HCT116 (cell line): ENCODE results near the gene TBXA2R. TPM values are rescaled to one million over a fixed set of nuclear protein-coding genes. Genes with fewer than 3 reads are reported as not detected.

Experiments used
- ATAC-seq: fragments of 200-7000 bp; cut with Tn5 transposase; 2 replicates; pipeline ENCODE4 v1.9.1; 2020; ENCODE audit warnings: mild to moderate bottlenecking, moderate library complexity
- BruUV-seq: library from RNA; stranded (reverse); fragments of 400-500 nt; replicated peaks from 2 replicates; lab custom pipeline; 2021; lab: Mats Ljungman, UMichigan
- CTCF ChIA-PET: fragments of 300-600 bp; sonication (Branson Sonifier 250); formaldehyde crosslinking; loops from one replicate; lab custom pipeline; 2021; ENCODE audit warnings: antibody characterized with exemption; lab: Charles Lee
- POLR2A ChIA-PET: fragments of 300-600, 350-600 bp; sonication (Branson Sonifier 250); formaldehyde crosslinking; loops from one replicate; lab custom pipeline; 2021; ENCODE audit warnings: antibody characterized with exemption; lab: Charles Lee
- RAD21 ChIA-PET, 2 experiments: fragments of 300-600 bp; sonication (Branson Sonifier 250); formaldehyde crosslinking; loops; one replicate each; lab custom pipeline; 2023; ENCODE audit warnings: low total read pairs in 2 of 2; ENCODE audit not compliant: uncharacterized antibody in 2 of 2, unreplicated experiment in 2 of 2, low non-redundant PET in 1 of 2; lab: Charles Lee
- DNase-seq: peaks from one replicate; pipeline ENCODE4 v3.0.0-alpha.2; 2010; ENCODE audit warnings: low read depth, low spot score
- H2AFZ ChIP-seq: fragments of 200-600 bp; shearing (Covaris generic), sonication (generic); 2 replicates; pipeline ENCODE4 v1.6.1; 2017; ENCODE audit warnings: low read depth, mixed run types, mixed read lengths, antibody characterized with exemption, low read length; ENCODE audit not compliant: poor library complexity, severe bottlenecking
- H3K27ac ChIP-seq: 2 replicates; pipeline ENCODE4 v1.5.1; 2012; ENCODE audit warnings: low read depth, low read length
- H3K27me3 ChIP-seq: fragments of 200-600 bp; sonication (generic); 2 replicates; pipeline ENCODE4 v1.6.1; 2016; ENCODE audit warnings: mixed run types, low read length, mixed read lengths; ENCODE audit not compliant: insufficient read depth
- H3K36me3 ChIP-seq, 2 experiments: fragments of 200-500 bp in 1 of 2; fragments of 200-600 bp in 1 of 2; sonication (Bioruptor generic) in 1 of 2; sonication (generic) in 1 of 2; 2 replicates each; pipeline versions ENCODE4 v1.5.1 to v1.6.1; 2014 to 2016; ENCODE audit warnings: low read length in 2 of 2, inconsistent platforms in 1 of 2, mixed read lengths in 1 of 2, mixed run types in 1 of 2; ENCODE audit not compliant: insufficient read depth in 2 of 2, control insufficient read depth in 1 of 2
- H3K4me1 ChIP-seq, 2 experiments: fragments of 200-600 bp in 1 of 2; sonication (generic) in 1 of 2; 2 replicates each; pipeline versions ENCODE4 v1.5.1 to v1.6.1; 2012 to 2017; ENCODE audit warnings: low read length in 2 of 2, inconsistent platforms in 1 of 2, mild to moderate bottlenecking in 1 of 2, mixed read lengths in 1 of 2, mixed run types in 1 of 2, moderate library complexity in 1 of 2; ENCODE audit not compliant: insufficient read depth in 2 of 2, control insufficient read depth in 1 of 2
- H3K4me2 ChIP-seq: fragments of 200-600 bp; sonication (generic); 2 replicates; pipeline ENCODE4 v1.6.1; 2017; ENCODE audit warnings: mixed run types, low read length, mixed read lengths
- H3K4me3 ChIP-seq, 2 experiments: fragments of 200-600 bp in 1 of 2; sonication (generic) in 1 of 2; replicated peaks in 1 of 2; 2 replicates each; pipeline ENCODE4 v1.5.1; 2011 to 2016; ENCODE audit warnings: low read length in 2 of 2, control low read depth in 1 of 2, low read depth in 1 of 2, mild to moderate bottlenecking in 1 of 2, mixed read lengths in 1 of 2, mixed run types in 1 of 2
- H3K79me2 ChIP-seq: fragments of 200-600 bp; sonication (generic); 2 replicates; pipeline ENCODE4 v1.6.1; 2017; ENCODE audit warnings: mild to moderate bottlenecking, mixed run types, low read length, moderate library complexity, mixed read lengths; ENCODE audit not compliant: insufficient read depth
- H3K9ac ChIP-seq: fragments of 200-600 bp; sonication (generic); 2 replicates; pipeline ENCODE4 v1.6.1; 2016; ENCODE audit warnings: low read length, mixed read lengths
- H3K9me2 ChIP-seq: fragments of 200-600 bp; sonication (generic), shearing (Covaris generic); 2 replicates; pipeline ENCODE4 v1.6.1; 2017; ENCODE audit warnings: mixed run types, mild to moderate bottlenecking, moderate library complexity; ENCODE audit not compliant: insufficient read depth
- H3K9me3 ChIP-seq, 2 experiments: fragments of 200-500 bp in 1 of 2; fragments of 200-600 bp in 1 of 2; sonication (Bioruptor generic) in 1 of 2; sonication (generic) in 1 of 2; 2 replicates each; pipeline ENCODE4 v1.6.1; 2014 to 2017; ENCODE audit warnings: low read length in 2 of 2, mixed read lengths in 2 of 2, inconsistent platforms in 1 of 2, low read depth in 1 of 2, mild to moderate bottlenecking in 1 of 2, mixed run types in 1 of 2, moderate library complexity in 1 of 2; ENCODE audit not compliant: control insufficient read depth in 1 of 2, insufficient read depth in 1 of 2
- H4K20me1 ChIP-seq: fragments of 200-600 bp; sonication (generic), shearing (Covaris generic); 2 replicates; pipeline ENCODE4 v1.6.1; 2017; ENCODE audit warnings: mixed run types, mild to moderate bottlenecking, moderate library complexity; ENCODE audit not compliant: insufficient read depth
- CBX3 ChIP-seq: IDR thresholded peaks from 2 replicates; pipeline ENCODE4 v1.6.1; 2012; ENCODE audit warnings: low read depth
- ELF1 ChIP-seq: IDR thresholded peaks from 2 replicates; pipeline ENCODE4 v1.6.1; 2012; ENCODE audit warnings: low read depth, borderline replicate concordance
- EZH2 ChIP-seq: fragments of 200-600 bp; sonication (generic); IDR thresholded peaks from 2 replicates; pipeline ENCODE4 v1.6.1; 2017; ENCODE audit warnings: antibody characterized with exemption, mixed run types
- RAD21 ChIP-seq: IDR thresholded peaks from 2 replicates; pipeline ENCODE4 v1.6.1; 2012; ENCODE audit warnings: low read depth, mild to moderate bottlenecking
- SP1 ChIP-seq: IDR thresholded peaks from 2 replicates; pipeline ENCODE4 v1.6.1; 2012; ENCODE audit warnings: low read depth
- intact Hi-C: fragments of 100-400 bp; cut with micrococcal nuclease; formaldehyde crosslinking; loops from 2 replicates; pipeline ENCODE4 v1.10.0; 2022
- total RNA-seq: library from RNA; stranded (reverse); gene quantifications from one replicate; pipeline ENCODE4 v1.2.1, GENCODE V29; 2021; ENCODE audit not compliant: unreplicated experiment
- TF ChIP-seq, protein P1 (sequence below): IDR thresholded peaks from 2 replicates; pipeline ENCODE4 v1.6.1; 2011; ENCODE audit warnings: mild to moderate bottlenecking, low read length, moderate library complexity; ENCODE audit not compliant: insufficient replicate concordance; ENCODE audit errors: extremely low read depth
- TF ChIP-seq, protein P2 (sequence below), 3 experiments: fragments of 200-600 bp in 1 of 3; sonication (generic) in 1 of 3; IDR thresholded peaks in 2 of 3; conservative IDR thresholded peaks in 1 of 3; 2 replicates each; pipeline ENCODE4 v1.5.1; 2012 to 2017; ENCODE audit warnings: low read depth in 2 of 3, low read length in 2 of 3, antibody characterized with exemption in 1 of 3, borderline replicate concordance in 1 of 3, control low read depth in 1 of 3, mild to moderate bottlenecking in 1 of 3, mixed read lengths in 1 of 3, mixed run types in 1 of 3, moderate library complexity in 1 of 3; ENCODE audit not compliant: insufficient read depth in 1 of 3
- TF ChIP-seq, protein P3 (sequence below): IDR thresholded peaks from 2 replicates; pipeline ENCODE4 v1.6.1; 2012

Gene TBXA2R
- total RNA-seq, 1 experiment from 2014 or later = 2.3 TPM

DNA sequence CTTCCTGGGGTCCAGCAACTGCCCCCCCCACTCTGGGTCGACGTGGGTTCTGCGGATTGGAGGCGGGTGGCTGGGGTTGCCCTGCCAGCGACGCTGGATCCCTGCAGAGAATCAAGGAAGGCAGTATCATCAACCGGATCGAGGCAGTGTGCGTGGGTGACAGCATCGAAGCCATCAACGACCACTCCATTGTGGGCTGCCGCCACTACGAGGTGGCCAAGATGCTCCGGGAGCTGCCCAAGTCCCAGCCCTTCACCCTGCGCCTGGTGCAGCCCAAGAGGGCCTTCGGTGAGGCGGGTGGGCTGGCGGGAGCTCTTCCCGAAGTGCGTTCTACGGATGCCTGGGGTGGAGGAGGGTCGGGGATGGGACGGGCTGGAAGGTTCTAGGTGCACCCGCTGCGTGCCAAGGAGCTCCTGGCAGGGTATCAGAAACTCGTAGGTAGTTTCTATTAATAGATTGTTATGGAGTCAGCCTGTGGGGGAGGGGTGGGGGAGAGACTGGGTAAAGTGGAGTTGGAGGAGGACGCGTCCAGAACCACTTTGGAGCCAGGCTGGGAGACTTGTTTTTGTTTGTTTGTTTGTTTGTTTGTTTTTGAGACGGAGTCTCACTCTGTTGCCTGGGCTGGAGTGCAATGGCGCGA, 19.8 kb downstream of the TBXA2R start:
- no peak for ATAC-seq
- TF ChIP-seq, protein P1, sequence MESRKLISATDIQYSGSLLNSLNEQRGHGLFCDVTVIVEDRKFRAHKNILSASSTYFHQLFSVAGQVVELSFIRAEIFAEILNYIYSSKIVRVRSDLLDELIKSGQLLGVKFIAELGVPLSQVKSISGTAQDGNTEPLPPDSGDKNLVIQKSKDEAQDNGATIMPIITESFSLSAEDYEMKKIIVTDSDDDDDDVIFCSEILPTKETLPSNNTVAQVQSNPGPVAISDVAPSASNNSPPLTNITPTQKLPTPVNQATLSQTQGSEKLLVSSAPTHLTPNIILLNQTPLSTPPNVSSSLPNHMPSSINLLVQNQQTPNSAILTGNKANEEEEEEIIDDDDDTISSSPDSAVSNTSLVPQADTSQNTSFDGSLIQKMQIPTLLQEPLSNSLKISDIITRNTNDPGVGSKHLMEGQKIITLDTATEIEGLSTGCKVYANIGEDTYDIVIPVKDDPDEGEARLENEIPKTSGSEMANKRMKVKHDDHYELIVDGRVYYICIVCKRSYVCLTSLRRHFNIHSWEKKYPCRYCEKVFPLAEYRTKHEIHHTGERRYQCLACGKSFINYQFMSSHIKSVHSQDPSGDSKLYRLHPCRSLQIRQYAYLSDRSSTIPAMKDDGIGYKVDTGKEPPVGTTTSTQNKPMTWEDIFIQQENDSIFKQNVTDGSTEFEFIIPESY = no peak
- TF ChIP-seq SP1 (no peak), ELF1 (no peak)
- BruUV-seq = no TSS peak

DNA sequence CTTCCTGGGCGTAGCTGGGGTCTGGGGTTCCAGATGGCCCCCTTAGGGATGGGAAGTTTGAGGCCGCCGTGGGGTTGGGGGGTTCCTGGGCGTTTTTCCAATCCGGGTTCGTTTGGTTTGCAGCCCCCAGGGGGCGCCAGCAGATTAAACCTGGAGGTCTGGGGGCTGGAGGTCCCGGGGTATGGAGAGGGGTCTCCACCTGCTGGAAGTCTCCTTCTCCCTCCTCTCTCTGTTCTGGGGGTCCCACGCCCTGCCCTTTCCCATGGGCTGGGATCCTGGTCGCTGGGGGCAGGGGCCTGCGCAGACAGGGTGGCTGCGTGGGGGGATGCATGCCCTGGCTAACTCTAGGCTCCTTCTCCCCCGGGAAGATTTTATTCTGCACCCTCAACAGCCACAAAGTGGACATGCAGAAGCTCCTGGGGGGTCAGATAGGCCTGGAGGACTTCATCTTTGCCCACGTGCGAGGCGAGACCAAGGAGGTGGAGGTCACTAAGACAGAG, 20.5 kb downstream of the TBXA2R start:
- BruUV-seq = no TSS peak
- intact Hi-C loops = loop anchor here (1.0 kb wide), 1 partner anchor 32 kb away; no protein-coding TSS in a partner anchor
- Histone ChIP-seq H3K36me3 (no peaks in the 10 kb centered on the region), H3K4me3 (no peak overlapping the region), H3K9ac (no peak overlapping the region), H3K27ac (no peak overlapping the region), H4K20me1 (no peaks in the 10 kb centered on the region)
- ChIA-PET RAD21 (no interaction called here), CTCF (no interaction called here), POLR2A (interaction anchor here (1.7 kb wide), 1 partner anchor 9 kb away, joined by 6 read pairs; no protein-coding TSS in a partner anchor)
- DNase-seq (no peak), ATAC-seq (peak; percentile 44)
- TF ChIP-seq, protein P2, sequence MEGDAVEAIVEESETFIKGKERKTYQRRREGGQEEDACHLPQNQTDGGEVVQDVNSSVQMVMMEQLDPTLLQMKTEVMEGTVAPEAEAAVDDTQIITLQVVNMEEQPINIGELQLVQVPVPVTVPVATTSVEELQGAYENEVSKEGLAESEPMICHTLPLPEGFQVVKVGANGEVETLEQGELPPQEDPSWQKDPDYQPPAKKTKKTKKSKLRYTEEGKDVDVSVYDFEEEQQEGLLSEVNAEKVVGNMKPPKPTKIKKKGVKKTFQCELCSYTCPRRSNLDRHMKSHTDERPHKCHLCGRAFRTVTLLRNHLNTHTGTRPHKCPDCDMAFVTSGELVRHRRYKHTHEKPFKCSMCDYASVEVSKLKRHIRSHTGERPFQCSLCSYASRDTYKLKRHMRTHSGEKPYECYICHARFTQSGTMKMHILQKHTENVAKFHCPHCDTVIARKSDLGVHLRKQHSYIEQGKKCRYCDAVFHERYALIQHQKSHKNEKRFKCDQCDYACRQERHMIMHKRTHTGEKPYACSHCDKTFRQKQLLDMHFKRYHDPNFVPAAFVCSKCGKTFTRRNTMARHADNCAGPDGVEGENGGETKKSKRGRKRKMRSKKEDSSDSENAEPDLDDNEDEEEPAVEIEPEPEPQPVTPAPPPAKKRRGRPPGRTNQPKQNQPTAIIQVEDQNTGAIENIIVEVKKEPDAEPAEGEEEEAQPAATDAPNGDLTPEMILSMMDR (IDR thresholded peaks at IDR 0.05 in 2 of 3, conservative IDR thresholded peaks at IDR 0.05 in 1 of 3; ENCODE audit: borderline replicate concordance in 1 of 3, insufficient read depth in 1 of 3, low read depth in 2 of 3, low read length in 2 of 3) = peak; percentile 54 to 66 (median 65); a peak in 5 of 6 replicates
- TF ChIP-seq RAD21 = peak; percentile 73
- TF ChIP-seq, protein P3, sequence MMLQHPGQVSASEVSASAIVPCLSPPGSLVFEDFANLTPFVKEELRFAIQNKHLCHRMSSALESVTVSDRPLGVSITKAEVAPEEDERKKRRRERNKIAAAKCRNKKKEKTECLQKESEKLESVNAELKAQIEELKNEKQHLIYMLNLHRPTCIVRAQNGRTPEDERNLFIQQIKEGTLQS = no peak
- TF ChIP-seq CBX3 = no peak
- no peak for TF ChIP-seq EZH2
- TF ChIP-seq, all 23 proteins: peak for 2
- Histone ChIP-seq H3K9me3 (no peaks in the 10 kb centered on the region), H3K9me2 (no peaks in the 10 kb centered on the region), H3K79me2 (no peaks in the 10 kb centered on the region), H3K27me3 (no peaks in the 10 kb centered on the region), H3K4me2 (no peak overlapping the region), H3K4me1 (peaks cover 0 to 11% of the 10 kb centered on the region in 2 experiments; a peak in 2 of 4 replicates), H2AFZ (no peak overlapping the region)

More for the DNA sequence above, 19.8 kb downstream of the TBXA2R start:
- Histone ChIP-seq H3K36me3 (no peaks in the 10 kb centered on the region), H3K79me2 (no peaks in the 10 kb centered on the region), H2AFZ (no peak overlapping the region), H3K27ac (no peak overlapping the region), H4K20me1 (no peaks in the 10 kb centered on the region), H3K9me2 (no peaks in the 10 kb centered on the region), H3K9me3 (no peaks in the 10 kb centered on the region), H3K9ac (no peak overlapping the region), H3K4me1 (peaks cover 0 to 9% of the 10 kb centered on the region in 2 experiments; a peak in 2 of 4 replicates), H3K4me2 (0 out of 2 replicates have a peak overlapping the region, but pooled peaks have one; percentile 17), H3K4me3 (no peak overlapping the region), H3K27me3 (no peaks in the 10 kb centered on the region)
- no peak for DNase-seq
- ChIA-PET RAD21 (no interaction called here), POLR2A (interaction anchor here (1.7 kb wide), 1 partner anchor 10 kb away, joined by 6 read pairs; no protein-coding TSS in a partner anchor), CTCF (interaction anchor here (1.1 kb wide), 1 partner anchor 10 kb away, joined by 3 read pairs; no protein-coding TSS in a partner anchor)
- intact Hi-C loops = loop anchor here (1.0 kb wide), 1 partner anchor 31 kb away; no protein-coding TSS in a partner anchor
